Measurements from ENCODE around the gene FZD7.

The FZD7 gene

DNA sequence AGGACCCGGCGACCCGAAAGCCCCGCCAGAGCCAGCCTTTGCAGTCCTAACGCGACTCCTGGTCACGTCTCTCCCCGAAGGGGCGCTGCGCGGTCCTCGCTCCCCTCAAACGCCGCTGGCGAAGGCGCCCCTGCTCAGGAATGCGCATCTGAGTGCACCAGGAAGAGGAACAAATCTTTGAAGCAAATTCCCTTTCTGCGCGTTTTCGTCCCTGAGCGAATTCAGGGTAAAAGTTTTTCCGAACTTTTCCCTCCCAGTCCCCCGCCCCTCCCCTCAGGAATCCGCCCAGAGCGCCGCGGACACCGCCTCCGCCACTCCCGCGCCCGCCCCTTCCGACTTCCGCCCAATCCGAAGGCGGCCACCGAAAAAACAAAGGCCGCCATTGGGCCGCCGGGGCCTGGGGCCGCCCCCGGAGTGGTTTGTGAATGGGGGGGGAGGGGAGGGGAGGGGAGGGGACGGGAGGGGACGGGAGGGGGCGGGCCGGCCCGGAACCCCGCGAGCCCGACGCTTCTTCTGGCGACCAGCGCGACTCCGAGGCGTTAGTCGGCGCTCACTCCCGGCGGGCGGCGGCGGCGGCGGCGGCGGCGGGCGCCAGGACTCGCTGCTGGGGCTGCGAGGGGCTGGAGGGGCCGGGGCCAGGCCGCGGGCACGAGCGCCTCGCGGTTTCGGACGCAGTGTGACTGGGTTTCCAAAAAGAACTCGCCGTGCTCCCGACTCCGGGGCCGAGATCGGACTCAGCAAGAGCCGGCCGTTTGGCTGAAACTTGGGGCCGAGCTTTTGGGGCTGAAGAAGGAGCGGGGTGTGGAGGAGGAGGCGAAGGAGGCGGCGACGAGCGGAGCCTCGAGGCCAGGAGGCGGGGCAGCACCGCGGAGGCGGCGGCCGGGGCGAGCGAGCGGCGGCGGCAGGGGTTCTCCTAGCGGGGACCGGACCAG, at the start of gene FZD7:
Gene FZD7 (plus strand): TSS at position 539 of the 932 bp plus-strand sequence. CDS start 793 bp downstream, outside the sequence.
- Histone ChIP-seq H3K36me3 (ENCODE audit: insufficient read depth, low read length) (peaks cover 5% of the 10 kb centered on the region; the same call in 1 of the 2 replicates), H3K9ac (ENCODE audit: low read depth, low read length) (peak within 1 kb of the TSS; percentile 82), H3K9me3 (ENCODE audit: control insufficient read depth, insufficient read depth, low read length) (no peaks in the 10 kb centered on the region), H3K4me1 (ENCODE audit: insufficient read depth, low read length) (peaks cover 15% of the 10 kb centered on the region)

DNA sequence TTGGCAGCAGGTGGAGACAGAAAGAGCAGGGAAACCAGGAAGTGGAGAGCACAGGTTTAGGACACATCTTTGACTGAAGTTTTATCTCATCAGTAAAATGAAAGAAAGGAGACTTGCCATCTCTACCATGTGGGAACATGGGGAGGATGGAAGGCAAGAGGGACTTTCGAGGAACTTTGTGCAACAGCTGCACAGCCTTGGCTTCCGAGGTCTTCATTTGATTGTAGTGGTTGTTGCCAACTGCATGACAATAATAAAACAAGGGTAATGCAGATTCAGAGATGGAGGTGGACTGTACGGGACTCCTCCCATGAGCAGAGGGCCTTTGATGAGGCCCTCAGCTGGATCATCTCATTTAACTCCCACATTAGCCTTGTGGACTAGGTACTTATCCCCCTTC, 49.3 kb upstream of the FZD7 start:
- Histone ChIP-seq H3K4me1 (ENCODE audit: insufficient read depth, low read length) (peaks cover 15% of the 10 kb centered on the region), H3K9ac (ENCODE audit: low read depth, low read length) (no peak overlapping the region), H3K36me3 (ENCODE audit: insufficient read depth, low read length) (0 out of 2 replicates have a peak, but pooled peaks cover 3% of the 10 kb centered on the region), H3K9me3 (ENCODE audit: control insufficient read depth, insufficient read depth, low read length) (no peaks in the 10 kb centered on the region)

DNA sequence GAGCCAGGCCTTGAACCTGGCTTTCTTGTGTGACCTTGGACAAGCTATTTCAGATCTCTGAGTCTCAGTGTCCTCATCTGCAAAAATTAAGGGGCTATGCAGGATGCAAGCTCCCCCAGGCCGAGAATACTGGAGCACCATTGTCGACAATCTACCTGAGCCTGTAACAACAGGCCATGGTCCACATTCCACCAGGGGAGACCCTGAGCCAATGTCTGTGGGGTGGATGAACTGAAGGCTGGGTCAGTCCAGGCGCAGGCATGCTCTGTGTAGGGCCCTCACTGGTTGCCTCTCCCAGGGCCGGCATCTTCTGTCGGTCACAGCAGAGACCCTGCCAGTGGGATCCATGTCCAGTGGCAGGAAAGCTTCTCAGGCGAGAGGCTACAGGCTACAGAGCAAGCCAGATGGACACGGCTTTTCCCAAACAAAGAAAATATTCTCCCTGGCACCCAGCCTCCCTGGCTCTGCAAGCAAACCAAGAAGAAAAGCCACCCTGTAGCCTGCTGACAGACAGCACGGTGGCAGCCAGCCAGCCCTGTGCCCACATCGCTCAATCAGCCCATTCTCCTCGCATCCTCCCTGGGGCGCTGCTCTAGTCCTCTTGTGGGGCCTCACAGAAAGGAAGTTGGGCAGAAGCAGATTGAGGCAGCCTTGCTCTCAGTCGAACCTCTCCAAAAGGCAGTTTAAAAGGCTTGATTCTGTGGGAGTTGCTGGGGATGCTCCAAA, 48.7 kb upstream of the FZD7 start:
- H3K4me1 ChIP-seq (ENCODE audit: insufficient read depth, low read length): peaks cover 15% of the 10 kb centered on the region
- no peaks in the 10 kb centered on the region for H3K9me3 ChIP-seq (ENCODE audit: control insufficient read depth, insufficient read depth, low read length)
- H3K9ac ChIP-seq (ENCODE audit: low read depth, low read length): no peak overlapping the region
- 0 out of 2 replicates have a peak, but pooled peaks cover 3% of the 10 kb centered on the region for H3K36me3 ChIP-seq (ENCODE audit: insufficient read depth, low read length)

DNA sequence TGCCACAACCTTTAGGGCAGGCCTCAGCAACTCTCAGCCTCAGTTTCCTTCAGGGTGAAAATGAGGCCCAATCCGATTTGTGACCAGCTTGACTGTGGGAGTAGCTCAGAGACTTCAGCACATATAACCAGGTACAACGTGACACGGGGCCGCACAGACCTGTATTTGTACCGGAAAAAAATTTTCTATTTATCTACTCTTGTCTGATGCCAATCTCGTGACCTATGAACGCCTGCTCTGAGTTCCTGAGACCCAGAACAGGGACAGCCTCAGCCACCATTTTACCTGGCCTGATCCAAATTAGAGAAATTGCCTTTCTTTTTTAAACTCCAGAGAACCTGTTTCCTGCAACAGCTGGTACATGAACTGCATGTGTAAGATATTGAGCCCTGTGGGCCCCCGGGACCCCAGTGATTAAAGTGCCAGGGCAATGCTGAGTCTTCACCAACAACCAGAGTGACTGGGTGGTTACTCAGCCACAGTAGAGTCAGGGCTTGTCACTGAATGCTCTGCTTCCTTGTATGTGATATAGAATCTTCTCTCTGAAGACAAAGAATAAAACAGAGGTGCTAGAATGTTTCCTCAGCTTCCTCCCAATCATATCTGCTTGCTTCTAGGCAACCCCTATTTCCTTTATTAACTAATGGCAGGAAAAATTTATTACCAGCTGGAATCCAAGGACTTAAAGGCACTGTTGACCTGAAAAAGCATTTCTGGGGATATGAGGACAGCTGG, 47.8 kb upstream of the FZD7 start:
- Histone ChIP-seq H3K9me3 (ENCODE audit: control insufficient read depth, insufficient read depth, low read length) (no peaks in the 10 kb centered on the region), H3K36me3 (ENCODE audit: insufficient read depth, low read length) (0 out of 2 replicates have a peak, but pooled peaks cover 3% of the 10 kb centered on the region), H3K4me1 (ENCODE audit: insufficient read depth, low read length) (peaks cover 15% of the 10 kb centered on the region), H3K9ac (ENCODE audit: low read depth, low read length) (no peak overlapping the region)

DNA sequence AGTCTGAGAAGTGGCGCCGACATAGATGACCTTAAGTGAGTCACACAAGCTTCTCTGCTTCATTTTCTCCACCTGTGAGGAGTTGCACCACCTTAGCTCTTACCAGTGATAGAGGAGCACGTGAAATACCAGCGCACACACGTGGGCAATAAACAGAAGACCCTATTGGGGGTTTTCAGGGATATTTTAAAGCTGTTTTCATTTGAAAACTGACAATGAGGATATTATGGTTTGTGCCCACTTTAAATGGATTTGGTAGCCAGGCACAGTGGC, 47.3 kb upstream of the FZD7 start:
- peaks cover 15% of the 10 kb centered on the region for H3K4me1 ChIP-seq (ENCODE audit: insufficient read depth, low read length)
- H3K9me3 ChIP-seq (ENCODE audit: control insufficient read depth, insufficient read depth, low read length): no peaks in the 10 kb centered on the region
- no peak overlapping the region for H3K9ac ChIP-seq (ENCODE audit: low read depth, low read length)
- H3K36me3 ChIP-seq (ENCODE audit: insufficient read depth, low read length): no peaks in the 10 kb centered on the region

DNA sequence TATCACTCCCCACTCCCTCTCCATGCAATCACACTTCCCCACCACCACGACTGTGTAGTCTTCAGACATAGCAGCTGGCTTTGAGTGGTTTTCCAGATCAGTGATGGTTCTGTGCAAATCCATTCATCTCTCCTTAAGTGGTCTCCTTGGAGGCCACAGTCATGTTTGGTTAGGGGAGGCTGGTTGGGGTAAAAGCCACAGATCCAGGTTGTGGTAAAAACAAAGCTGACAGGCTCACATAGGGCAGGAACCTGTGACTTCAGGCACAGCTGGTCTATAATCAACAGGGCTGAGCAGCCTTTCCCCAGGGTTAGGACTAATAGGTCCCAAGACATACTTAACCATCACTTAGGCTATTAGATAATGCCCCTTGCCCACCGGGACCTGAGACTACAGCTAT, 46.2 kb upstream of the FZD7 start:
- Histone ChIP-seq H3K9me3 (ENCODE audit: control insufficient read depth, insufficient read depth, low read length) (no peaks in the 10 kb centered on the region), H3K36me3 (ENCODE audit: insufficient read depth, low read length) (no peaks in the 10 kb centered on the region), H3K9ac (ENCODE audit: low read depth, low read length) (no peak overlapping the region), H3K4me1 (ENCODE audit: insufficient read depth, low read length) (peaks cover 15% of the 10 kb centered on the region)

DNA sequence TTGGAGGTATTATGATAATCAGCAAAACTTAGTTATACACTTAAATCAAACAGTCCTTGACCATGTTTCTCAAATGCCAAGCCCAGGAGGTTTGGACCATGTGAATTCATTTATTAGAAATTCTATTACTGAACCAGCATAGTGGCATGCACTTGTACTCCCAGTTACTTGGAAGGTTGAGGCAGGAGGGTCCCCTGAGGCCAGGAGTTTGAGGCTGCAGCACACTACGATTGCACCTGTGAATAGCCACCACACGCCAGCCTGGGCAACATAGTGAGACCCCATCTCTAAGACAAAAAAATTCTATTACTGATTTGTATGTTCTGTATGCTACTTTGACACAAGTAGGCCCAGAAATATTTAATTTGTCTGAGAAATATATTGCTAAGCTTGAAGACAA, 43.6 kb upstream of the FZD7 start:
- Histone ChIP-seq H3K4me1 (ENCODE audit: insufficient read depth, low read length) (peaks cover 14% of the 10 kb centered on the region), H3K36me3 (ENCODE audit: insufficient read depth, low read length) (no peaks in the 10 kb centered on the region), H3K9ac (ENCODE audit: low read depth, low read length) (no peak overlapping the region), H3K9me3 (ENCODE audit: control insufficient read depth, insufficient read depth, low read length) (no peaks in the 10 kb centered on the region)

DNA sequence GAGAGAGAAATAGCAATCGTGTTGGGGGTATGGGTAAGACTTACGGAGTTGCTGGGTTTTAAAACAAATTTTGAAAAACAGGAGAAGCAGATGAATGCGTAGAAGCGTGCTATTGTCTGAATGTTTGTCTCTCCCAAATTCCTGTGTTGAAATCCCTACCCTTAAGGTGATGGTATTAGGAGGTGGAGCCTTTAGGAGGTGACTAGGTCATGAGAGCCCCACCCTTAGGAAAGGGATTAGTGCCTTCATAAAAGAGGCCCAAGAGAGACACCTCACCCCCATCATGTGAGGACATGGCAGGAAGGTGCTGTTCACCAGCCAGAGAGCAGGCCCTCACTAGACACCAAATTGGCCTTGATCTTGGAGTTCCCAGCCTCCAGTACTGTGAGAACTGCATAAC, 40.7 kb upstream of the FZD7 start:
- Histone ChIP-seq H3K9me3 (ENCODE audit: control insufficient read depth, insufficient read depth, low read length) (no peaks in the 10 kb centered on the region), H3K9ac (ENCODE audit: low read depth, low read length) (no peak overlapping the region), H3K4me1 (ENCODE audit: insufficient read depth, low read length) (peaks cover 36% of the 10 kb centered on the region), H3K36me3 (ENCODE audit: insufficient read depth, low read length) (no peaks in the 10 kb centered on the region)

DNA sequence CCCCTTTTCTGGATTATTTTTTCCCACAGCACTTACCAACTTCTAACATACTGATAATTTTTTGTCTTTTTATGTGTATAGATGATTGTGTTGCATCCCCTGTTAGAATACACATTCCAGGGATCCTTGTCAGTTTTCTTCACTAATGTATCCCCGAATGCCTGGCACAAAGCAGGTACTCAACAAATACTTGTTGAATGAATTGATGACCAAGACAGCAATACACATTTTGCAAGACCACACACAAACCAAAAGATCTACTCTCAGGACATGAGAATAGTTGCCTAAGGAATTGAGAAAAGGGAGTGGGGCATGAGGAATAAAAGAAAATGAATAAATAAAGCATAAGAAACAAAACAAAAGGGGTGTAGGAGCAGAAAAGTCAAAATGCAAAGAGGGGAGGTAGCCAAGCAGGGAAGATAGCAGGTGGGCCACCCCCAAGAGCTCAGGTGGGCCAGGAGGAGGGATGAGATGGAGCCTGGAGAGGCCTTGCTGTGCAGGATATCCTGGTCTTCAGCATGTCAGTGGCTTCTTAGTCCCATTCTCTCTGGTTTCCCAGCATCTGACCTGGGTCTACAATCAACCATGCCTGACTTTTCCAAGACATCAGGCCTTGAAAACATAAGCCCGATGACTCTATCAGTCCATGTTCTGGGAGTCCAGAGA, 38.5 kb upstream of the FZD7 start:
- Histone ChIP-seq H3K36me3 (ENCODE audit: insufficient read depth, low read length) (no peaks in the 10 kb centered on the region), H3K4me1 (ENCODE audit: insufficient read depth, low read length) (peaks cover 36% of the 10 kb centered on the region), H3K9ac (ENCODE audit: low read depth, low read length) (no peak overlapping the region), H3K9me3 (ENCODE audit: control insufficient read depth, insufficient read depth, low read length) (no peaks in the 10 kb centered on the region)

DNA sequence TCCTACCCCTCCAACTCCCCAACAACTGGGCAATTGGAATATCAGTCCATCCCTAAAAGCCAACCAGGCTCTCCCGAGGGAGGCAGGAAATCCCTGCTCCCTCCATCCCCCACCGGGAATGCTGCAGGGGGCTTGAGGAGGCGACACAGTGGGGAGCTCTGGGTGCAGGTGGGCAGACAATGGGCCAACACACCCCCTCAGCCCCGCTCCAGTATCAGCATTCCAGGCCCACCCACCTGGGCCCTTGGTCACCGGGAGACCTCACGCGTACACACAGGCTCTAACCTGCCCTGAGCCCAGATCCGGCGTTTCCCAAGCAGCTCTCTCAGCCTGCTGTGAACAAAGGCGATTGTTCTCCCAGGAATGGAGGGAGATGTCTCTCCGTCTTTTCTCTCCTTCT, 37.6 kb upstream of the FZD7 start:
- no peaks in the 10 kb centered on the region for H3K36me3 ChIP-seq (ENCODE audit: insufficient read depth, low read length)
- H3K9me3 ChIP-seq (ENCODE audit: control insufficient read depth, insufficient read depth, low read length): no peaks in the 10 kb centered on the region
- H3K4me1 ChIP-seq (ENCODE audit: insufficient read depth, low read length): peaks cover 36% of the 10 kb centered on the region
- 0 out of 2 replicates have a peak overlapping the region, but pooled peaks have one; percentile 11 for H3K9ac ChIP-seq (ENCODE audit: low read depth, low read length)

DNA sequence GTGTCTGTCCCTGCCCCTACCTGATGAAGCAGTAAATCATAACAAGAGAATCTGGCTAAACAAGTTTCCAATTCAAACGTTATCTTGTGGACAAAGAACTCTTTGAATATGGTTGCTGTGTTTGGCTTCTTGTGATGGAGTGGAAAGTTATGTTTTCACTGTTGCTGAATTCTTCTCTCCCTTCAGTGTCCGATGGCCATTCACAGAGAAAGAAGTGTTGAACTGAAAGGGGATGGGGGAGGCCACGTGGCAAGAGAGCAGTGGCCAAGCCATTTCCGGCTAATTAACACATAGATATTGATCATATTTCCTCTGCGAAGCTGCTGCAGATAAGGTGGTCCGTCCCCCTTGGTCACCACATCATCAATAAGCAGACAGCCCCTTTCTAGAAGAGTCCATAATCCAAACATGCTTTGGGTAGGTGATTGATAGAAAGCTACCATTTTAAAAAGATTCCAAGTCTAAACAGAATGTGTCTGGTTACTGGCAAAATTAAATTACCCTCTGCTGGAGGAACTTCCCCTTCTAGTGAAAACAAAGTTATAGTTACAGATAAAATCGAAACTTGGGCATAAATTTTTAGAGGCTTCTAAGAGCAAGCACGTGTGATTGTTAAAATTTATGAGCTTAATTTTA, 36.9 kb upstream of the FZD7 start:
- H3K4me1 ChIP-seq (ENCODE audit: insufficient read depth, low read length): peaks cover 36% of the 10 kb centered on the region
- no peaks in the 10 kb centered on the region for H3K36me3 ChIP-seq (ENCODE audit: insufficient read depth, low read length)
- H3K9ac ChIP-seq (ENCODE audit: low read depth, low read length): 0 out of 2 replicates have a peak overlapping the region, but pooled peaks have one; percentile 11
- H3K9me3 ChIP-seq (ENCODE audit: control insufficient read depth, insufficient read depth, low read length): no peaks in the 10 kb centered on the region

DNA sequence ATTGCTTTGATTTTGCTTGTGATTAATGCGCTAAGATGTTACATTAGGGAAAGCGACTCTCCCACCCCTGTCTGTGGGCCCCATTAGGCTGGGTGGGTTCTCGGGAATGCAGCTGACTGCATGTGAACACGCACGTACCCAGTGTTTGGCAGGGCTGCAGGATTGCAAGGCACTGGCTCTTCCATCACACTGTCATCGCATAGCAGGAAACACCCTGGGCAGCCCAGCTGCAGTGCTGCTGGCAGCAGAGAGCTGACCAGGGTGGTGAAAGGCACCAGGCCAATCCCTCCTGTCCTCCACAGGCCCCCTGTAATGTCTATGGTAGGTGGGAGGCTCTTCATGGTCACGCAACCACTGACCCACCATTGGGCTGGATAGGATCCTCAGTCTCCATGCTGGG, 34.4 kb upstream of the FZD7 start:
- H3K9ac ChIP-seq (ENCODE audit: low read depth, low read length): no peak overlapping the region
- H3K36me3 ChIP-seq (ENCODE audit: insufficient read depth, low read length): no peaks in the 10 kb centered on the region
- peaks cover 23% of the 10 kb centered on the region for H3K4me1 ChIP-seq (ENCODE audit: insufficient read depth, low read length)
- H3K9me3 ChIP-seq (ENCODE audit: control insufficient read depth, insufficient read depth, low read length): no peaks in the 10 kb centered on the region

DNA sequence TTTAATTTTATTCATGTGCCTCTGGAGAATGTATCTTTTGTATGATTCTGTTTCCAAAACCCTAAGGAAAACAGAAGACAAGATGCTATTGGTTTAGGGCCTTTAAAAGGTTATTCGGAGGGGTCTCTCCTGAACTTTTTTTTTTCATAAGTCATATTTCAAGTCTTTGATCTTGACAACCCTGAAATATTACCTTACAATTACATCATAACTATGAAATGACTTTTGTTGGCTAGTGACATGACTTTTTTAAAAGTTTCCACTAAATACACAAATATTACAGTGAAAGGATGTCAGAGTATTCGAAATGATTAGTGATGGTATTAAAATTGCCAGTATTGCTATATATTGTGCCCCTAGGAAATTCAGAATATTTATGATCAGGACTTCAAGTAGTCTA, 31.8 kb upstream of the FZD7 start:
- H3K4me1 ChIP-seq (ENCODE audit: insufficient read depth, low read length): peaks cover 11% of the 10 kb centered on the region
- no peak overlapping the region for H3K9ac ChIP-seq (ENCODE audit: low read depth, low read length)
- no peaks in the 10 kb centered on the region for H3K9me3 ChIP-seq (ENCODE audit: control insufficient read depth, insufficient read depth, low read length)
- no peaks in the 10 kb centered on the region for H3K36me3 ChIP-seq (ENCODE audit: insufficient read depth, low read length)

Data from ES-I3 (cell line).